Endothelial cell of umbilical vein (primary cell): ENCODE data around the gene P4HB. TPM values are rescaled to one million over a fixed set of nuclear protein-coding genes. Genes with fewer than 3 reads are reported as not detected.

Source experiments
- BruUV-seq: library from RNA; stranded (reverse); fragments of 400-500 nt; replicated peaks from 2 replicates; lab custom pipeline; 2021; lab: Mats Ljungman, UMichigan
- CTCF ChIA-PET: fragments of 300-600, 350-600 bp; sonication (Branson Sonifier 250); formaldehyde crosslinking; loops from one replicate; lab custom pipeline; 2021; ENCODE audit warnings: antibody characterized with exemption, inconsistent platforms; lab: Charles Lee
- POLR2A ChIA-PET: fragments of 300-600, 350-600 bp; sonication (Branson Sonifier 250); formaldehyde crosslinking; loops from one replicate; lab custom pipeline; 2021; ENCODE audit warnings: antibody characterized with exemption, inconsistent platforms; lab: Charles Lee
- DNase-seq: peaks from one replicate; pipeline ENCODE4 v3.0.0-alpha.2; 2011; ENCODE audit warnings: low read depth, low spot score
- FAIRE-seq: peaks from 2 replicates; lab custom pipeline; 2011; peaks lifted over from hg19 to GRCh38; lab: Jason Lieb, UNC
- H2AFZ ChIP-seq: 2 replicates; pipeline ENCODE4 v1.6.0; 2012; ENCODE audit warnings: low read depth, low read length, control low read depth, inconsistent platforms
- H3K27ac ChIP-seq: 2 replicates; pipeline ENCODE4 v1.5.1; 2011; ENCODE audit warnings: low read depth, mild to moderate bottlenecking, control low read depth, low read length, moderate library complexity; ENCODE audit not compliant: insufficient read depth
- H3K27me3 ChIP-seq, 2 experiments: 2 replicates each; pipeline versions ENCODE4 v1.6.0 to v1.6.1; 2011; ENCODE audit warnings: low read length in 2 of 2, mixed read lengths in 1 of 2; ENCODE audit not compliant: control insufficient read depth in 2 of 2, insufficient read depth in 2 of 2
- H3K36me3 ChIP-seq, 2 experiments: 2 replicates in 1 of 2; 3 replicates in 1 of 2; pipeline ENCODE4 v1.5.1; 2011; ENCODE audit warnings: low read length in 2 of 2, mild to moderate bottlenecking in 1 of 2, moderate library complexity in 1 of 2; ENCODE audit not compliant: control insufficient read depth in 2 of 2, insufficient read depth in 2 of 2; ENCODE audit errors: extremely low read depth in 1 of 2
- H3K4me1 ChIP-seq: 3 replicates; pipeline ENCODE4 v1.5.1; 2011; ENCODE audit warnings: mild to moderate bottlenecking, low read length; ENCODE audit not compliant: control insufficient read depth, insufficient read depth; ENCODE audit errors: extremely low read depth
- H3K4me2 ChIP-seq: 2 replicates; pipeline ENCODE4 v1.6.1; 2011; ENCODE audit warnings: low read length, control low read depth, mixed read lengths; ENCODE audit not compliant: insufficient read depth
- H3K4me3 ChIP-seq, 3 experiments: fragments of 200-600 bp in 1 of 3; sonication (generic), shearing (Covaris generic) in 1 of 3; replicated peaks in 1 of 3; 2 replicates each; pipeline ENCODE4 v1.5.1; 2011 to 2016; ENCODE audit warnings: control low read depth in 3 of 3, low read length in 3 of 3, mild to moderate bottlenecking in 2 of 3, inconsistent platforms in 1 of 3, low read depth in 1 of 3, moderate library complexity in 1 of 3; ENCODE audit not compliant: insufficient read depth in 1 of 3
- H3K79me2 ChIP-seq: 2 replicates; pipeline ENCODE4 v1.6.0; 2012; ENCODE audit warnings: low read length, inconsistent platforms; ENCODE audit not compliant: control insufficient read depth, insufficient read depth
- H3K9ac ChIP-seq: replicated peaks from 2 replicates; pipeline ENCODE3; 2011; ENCODE audit warnings: low read length, control low read depth; ENCODE audit not compliant: insufficient read depth; ENCODE audit errors: extremely low read depth
- H3K9me1 ChIP-seq: replicated peaks from 3 replicates; pipeline ENCODE4 v1.6.0; 2011; ENCODE audit warnings: mild to moderate bottlenecking, low read length; ENCODE audit not compliant: control insufficient read depth, insufficient read depth; ENCODE audit errors: extremely low read depth
- H3K9me3 ChIP-seq: replicated peaks from 2 replicates; pipeline ENCODE4 v1.5.1; 2012; ENCODE audit warnings: low read length, inconsistent platforms; ENCODE audit not compliant: control insufficient read depth, insufficient read depth
- H4K20me1 ChIP-seq: replicated peaks from 2 replicates; pipeline ENCODE3; 2011; ENCODE audit warnings: mild to moderate bottlenecking, low read length; ENCODE audit not compliant: control insufficient read depth, insufficient read depth; ENCODE audit errors: extremely low read depth
- CTCF ChIP-seq, 2 donors: IDR thresholded peaks; 1 replicate in 1 of 2; 2 replicates in 1 of 2; pipeline ENCODE4 v1.5.1; 2011; ENCODE audit warnings: low read length in 2 of 2, mild to moderate bottlenecking in 2 of 2, moderate library complexity in 2 of 2, control low read depth in 1 of 2, inconsistent platforms in 1 of 2, low read depth in 1 of 2; ENCODE audit not compliant: insufficient read depth in 1 of 2; ENCODE audit errors: extremely low read depth in 1 of 2
- EZH2 ChIP-seq: IDR thresholded peaks from 2 replicates; pipeline ENCODE4 v1.6.1; 2012; ENCODE audit warnings: borderline replicate concordance, low read depth, mild to moderate bottlenecking, moderate library complexity, low read length, inconsistent platforms; ENCODE audit not compliant: severe bottlenecking
- FOS ChIP-seq: IDR thresholded peaks from 2 replicates; pipeline ENCODE4 v1.6.1; 2011; ENCODE audit warnings: mild to moderate bottlenecking, low read length, moderate library complexity, borderline replicate concordance; ENCODE audit not compliant: insufficient read depth
- GATA2 ChIP-seq: IDR thresholded peaks from 2 replicates; pipeline ENCODE4 v1.7.0; 2011; ENCODE audit warnings: low read depth, mild to moderate bottlenecking, moderate library complexity, mixed read lengths, low read length; ENCODE audit not compliant: insufficient read length, insufficient read depth
- JUN ChIP-seq: IDR thresholded peaks from 2 replicates; pipeline ENCODE4 v1.6.1; 2011; ENCODE audit warnings: borderline replicate concordance, low read depth; ENCODE audit not compliant: insufficient read length, insufficient read depth
- MYC ChIP-seq: IDR thresholded peaks from one replicate; pipeline ENCODE4 v1.6.1; 2011; ENCODE audit warnings: mild to moderate bottlenecking, low read depth, low read length
- POLR2A ChIP-seq: IDR thresholded peaks from 2 replicates; pipeline ENCODE4 v1.6.1; 2012; ENCODE audit warnings: low read depth, mild to moderate bottlenecking, control low read depth, low read length
- POLR2AphosphoS5 ChIP-seq: IDR thresholded peaks from 2 replicates; pipeline ENCODE4 v1.6.1; 2012; ENCODE audit warnings: low read depth, mild to moderate bottlenecking, control low read depth, low read length, moderate library complexity; ENCODE audit not compliant: insufficient read depth
- dilution Hi-C: fragments of 300-500 bp; cut with MboI; formaldehyde crosslinking; loops from one replicate; pipeline ENCODE4 v1.15.0; 2019; ENCODE audit warnings: low sequenced_read_pairs; ENCODE audit not compliant: extremely low pct_ligation_motif_present
- intact Hi-C: fragments of 100-400 bp; cut with micrococcal nuclease; formaldehyde crosslinking; loops from one replicate; pipeline ENCODE4 v1.10.0; 2022
- polyA plus RNA-seq, 4 experiments: library from polyadenylated mRNA; depleted of rRNA in 3 of 4; stranded (reverse) in 3 of 4; unstranded in 1 of 4; fragments of >200 nt; gene quantifications; 2 replicates each; pipeline versions ENCODE4 v1.2.1 to v1.2.3, GENCODE V29; 2011 to 2012; ENCODE audit warnings: missing spikeins in 1 of 4
- total RNA-seq: library from RNA; stranded (reverse); gene quantifications from 2 replicates; pipeline ENCODE4 v1.2.3, GENCODE V29; 2021
- TF ChIP-seq, protein P1 (sequence below): IDR thresholded peaks from 2 replicates; pipeline ENCODE4 v1.6.1; 2011; ENCODE audit not compliant: insufficient read depth, insufficient read length

P4HB gene
- total and polyA plus RNA-seq, 2 donors (not counting 3 experiments of a cell fraction or from before 2014, with no cell fraction given), result 201 to 988 TPM

DNA sequence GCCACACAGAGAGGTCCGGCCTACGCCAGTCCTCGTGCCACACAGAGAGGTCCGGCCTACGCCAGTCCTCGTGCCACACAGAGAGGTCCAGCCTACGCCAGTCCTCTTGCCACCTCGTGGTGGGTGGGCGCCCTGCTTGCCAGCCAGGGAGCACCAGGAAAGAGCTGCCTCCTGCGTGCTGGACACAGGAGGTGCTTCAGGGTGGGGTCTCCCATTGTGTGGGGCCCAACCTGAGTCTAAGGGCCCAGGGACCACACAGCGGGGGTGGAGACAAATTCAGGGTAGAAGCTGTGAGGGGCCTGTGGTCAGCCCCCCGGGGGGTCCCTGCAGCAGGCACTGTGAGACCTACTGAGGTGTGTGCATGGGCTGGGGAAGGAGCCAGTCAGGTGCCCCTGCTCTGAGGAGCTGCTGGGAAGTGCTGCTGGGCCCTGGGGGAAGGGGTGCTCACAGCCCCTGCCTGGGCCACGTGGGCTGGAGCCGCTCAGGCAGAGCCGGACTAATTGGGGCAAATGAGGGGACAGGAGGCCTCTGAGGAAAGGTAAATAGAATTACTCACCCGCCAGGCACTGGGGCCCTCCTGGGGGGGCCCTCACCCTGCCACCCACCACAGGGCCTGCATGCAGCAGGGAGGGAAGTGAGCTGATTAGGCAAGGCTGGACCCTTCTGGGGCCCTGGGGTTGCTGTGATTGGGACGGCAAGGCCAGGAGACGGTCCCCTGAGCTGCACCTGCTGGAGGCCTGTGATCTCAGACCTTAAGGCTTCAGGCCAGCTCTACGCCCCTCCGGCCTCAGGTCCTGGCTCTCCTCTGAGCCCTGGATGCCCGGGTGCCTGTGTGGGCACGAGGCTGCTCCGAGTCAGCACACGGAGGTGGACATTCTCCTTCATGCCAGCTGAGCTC is 45.3 kb downstream of the P4HB start:
- POLR2A ChIA-PET, result no interaction called here

More for the DNA sequence above, 45.3 kb downstream of the P4HB start:
- no peak overlapping the region for H3K9ac ChIP-seq
- no peaks in the 10 kb centered on the region for H3K4me1 ChIP-seq
- H3K9me3 ChIP-seq, result no peaks in the 10 kb centered on the region
- TF ChIP-seq, protein P1, sequence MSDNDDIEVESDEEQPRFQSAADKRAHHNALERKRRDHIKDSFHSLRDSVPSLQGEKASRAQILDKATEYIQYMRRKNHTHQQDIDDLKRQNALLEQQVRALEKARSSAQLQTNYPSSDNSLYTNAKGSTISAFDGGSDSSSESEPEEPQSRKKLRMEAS, result no peak
- TF ChIP-seq MYC (no peak), POLR2AphosphoS5 (no peak), FOS (no peak), JUN (no peak), GATA2 (no peak), EZH2 (no peak), CTCF (IDR thresholded peaks at IDR 0.05; ENCODE audit: extremely low read depth in 1 of 2, insufficient read depth in 1 of 2, low read depth in 1 of 2, low read length in 2 of 2) (no peak), POLR2A (no peak)
- DNase-seq, result no peak
- peaks cover 0 to 2% of the 10 kb centered on the region in 2 experiments for H3K27me3 ChIP-seq
- H3K4me2 ChIP-seq, result no peak overlapping the region
- H3K27ac ChIP-seq, result no peak overlapping the region
- no TSS peak for BruUV-seq
- intact Hi-C loops, result no loop called here
- FAIRE-seq, result no peak
- no peaks in the 10 kb centered on the region for H3K79me2 ChIP-seq
- dilution Hi-C loops, result no loop called here
- no peak overlapping the region for H2AFZ ChIP-seq
- no peaks in the 10 kb centered on the region for H4K20me1 ChIP-seq
- H3K9me1 ChIP-seq, result no peaks in the 10 kb centered on the region
- H3K4me3 ChIP-seq, result no peak overlapping the region
- H3K36me3 ChIP-seq, result no peaks in the 10 kb centered on the region
- CTCF ChIA-PET, result no interaction called here
